ENCODE results near the gene LRCH3. TPM values are rescaled to one million over a fixed set of nuclear protein-coding genes. Genes with fewer than 3 reads are reported as not detected.

LRCH3 gene
- total RNA-seq, 1 donor from 2014 or later, result 54.0 TPM

GRCh38 chr3:197833930-197834715, 43.1 kb downstream of the LRCH3 start:
- no peak for DNase-seq (ENCODE audit: low spot score)

GRCh38 chr3:197835509-197835908, 44.5 kb downstream of the LRCH3 start:
- no peak for DNase-seq (ENCODE audit: low spot score)

GRCh38 chr3:197836244-197836643, 45.2 kb downstream of the LRCH3 start:
- DNase-seq (ENCODE audit: low spot score), result no peak

- DNase-seq (ENCODE audit: low spot score), result no peak
Observed at GRCh38 chr3:197837282-197837681, 46.2 kb downstream of the LRCH3 start.

GRCh38 chr3:197841789-197842188, 50.7 kb downstream of the LRCH3 start:
- no peak for DNase-seq (ENCODE audit: low spot score)

GRCh38 chr3:197846491-197846890, 55.4 kb downstream of the LRCH3 start:
- no peak for DNase-seq (ENCODE audit: low spot score)

GRCh38 chr3:197847866-197848401, 56.9 kb downstream of the LRCH3 start:
- no peak for DNase-seq (ENCODE audit: low spot score)

GRCh38 chr3:197854596-197855343, 63.7 kb downstream of the LRCH3 start:
- no peak for DNase-seq (ENCODE audit: low spot score)

- no peak for DNase-seq (ENCODE audit: low spot score)
Observed at GRCh38 chr3:197855571-197855970, 64.5 kb downstream of the LRCH3 start.

- DNase-seq (ENCODE audit: low spot score), result no peak
Observed at GRCh38 chr3:197856199-197856816, 65.3 kb downstream of the LRCH3 start.

GRCh38 chr3:197858133-197858532, 67.1 kb downstream of the LRCH3 start:
- DNase-seq (ENCODE audit: low spot score), result no peak

- no peak for DNase-seq (ENCODE audit: low spot score)
Observed at GRCh38 chr3:197858598-197858997, 67.5 kb downstream of the LRCH3 start.

- no peak for DNase-seq (ENCODE audit: low spot score)
Observed at GRCh38 chr3:197866035-197866434, 75.0 kb downstream of the LRCH3 start.

- DNase-seq (ENCODE audit: low spot score), result no peak
Observed at GRCh38 chr3:197873329-197873728, 82.3 kb downstream of the LRCH3 start.

GRCh38 chr3:197874064-197874463, 83.0 kb downstream of the LRCH3 start:
- no peak for DNase-seq (ENCODE audit: low spot score)

GRCh38 chr3:197874653-197875052, 83.6 kb downstream of the LRCH3 start:
- DNase-seq (ENCODE audit: low spot score), result no peak

GRCh38 chr3:197877902-197878301, 86.8 kb downstream of the LRCH3 start:
- no peak for DNase-seq (ENCODE audit: low spot score)

GRCh38 chr3:197878427-197878826, 87.4 kb downstream of the LRCH3 start:
- DNase-seq (ENCODE audit: low spot score), result no peak

- DNase-seq (ENCODE audit: low spot score), result no peak
Observed at GRCh38 chr3:197880491-197881269, 89.6 kb downstream of the LRCH3 start.

- DNase-seq (ENCODE audit: low spot score), result no peak
Observed at GRCh38 chr3:197881270-197881969, 90.4 kb downstream of the LRCH3 start.

GRCh38 chr3:197881970-197882338, 90.9 kb downstream of the LRCH3 start:
- no peak for DNase-seq (ENCODE audit: low spot score)
